Breast epithelium (tissue), 4 donors: Measurements from ENCODE around the gene BCAS1. TPM values are rescaled to one million over a fixed set of nuclear protein-coding genes. Genes with fewer than 3 reads are reported as not detected.
"Not testable (repeated sequence)": the region's sequence is repeated elsewhere in the genome, so short reads cannot be mapped to it uniquely, and the experiment has no call there.

ENCODE experiments used
- DNase-seq, 2 donors: peaks; one replicate each; pipeline ENCODE4 v3.0.0-alpha.2; 2019; ENCODE audit warnings: low spot score in 2 of 2
- H3K27ac ChIP-seq, 2 donors: fragments of 200-600 bp; sonication (generic) in 1 of 2; one replicate each; pipeline ENCODE4 v1.5.1; 2016 to 2019; ENCODE audit warnings: mild to moderate bottlenecking in 1 of 2
- H3K27me3 ChIP-seq, 2 donors: fragments of 200-600 bp; sonication (generic) in 1 of 2; one replicate each; pipeline versions ENCODE4 v1.5.1 to v1.6.0; 2017 to 2019; ENCODE audit warnings: control low read depth in 1 of 2, mild to moderate bottlenecking in 1 of 2
- H3K36me3 ChIP-seq: fragments of 200-600 bp; one replicate; pipeline ENCODE4 v1.5.1; 2019
- H3K4me1 ChIP-seq, 2 donors: fragments of 200-600 bp; sonication (generic); one replicate each; pipeline ENCODE4 v1.5.1; 2016 to 2019; ENCODE audit warnings: control low read depth in 1 of 2
- H3K4me3 ChIP-seq, 3 donors: fragments of 200-600 bp; sonication (generic); 1 replicate in 2 of 3; 2 replicates in 1 of 3; pipeline ENCODE4 v1.5.1; 2016 to 2019; ENCODE audit warnings: mild to moderate bottlenecking in 3 of 3, moderate library complexity in 2 of 3
- H3K9me3 ChIP-seq, 2 donors: fragments of 200-600 bp; sonication (generic) in 1 of 2; one replicate each; pipeline ENCODE4 v1.5.1; 2016 to 2019; ENCODE audit warnings: control low read depth in 1 of 2
- CTCF ChIP-seq, 3 donors: fragments of 450-650 bp; IDR thresholded peaks; one replicate each; pipeline ENCODE4 v1.5.1; 2016 to 2017; ENCODE audit warnings: antibody characterized with exemption in 3 of 3, mild to moderate bottlenecking in 3 of 3, moderate library complexity in 3 of 3
- POLR2A ChIP-seq: fragments of 450-650 bp; IDR thresholded peaks from one replicate; pipeline ENCODE4 v1.6.1; 2016; ENCODE audit warnings: antibody characterized with exemption, mild to moderate bottlenecking, moderate library complexity
- POLR2AphosphoS5 ChIP-seq, 3 donors: sonication (generic); formaldehyde crosslinking; IDR thresholded peaks; one replicate each; pipeline ENCODE4 v1.6.1; 2017; ENCODE audit warnings: antibody characterized with exemption in 3 of 3
- intact Hi-C: fragments of 100-400 bp; cut with DNase I; formaldehyde crosslinking; loops from one replicate; pipeline ENCODE4 v1.15.1; 2023; ENCODE audit warnings: low total_unique reads
- total RNA-seq, 3 donors: library from RNA; depleted of rRNA; stranded (reverse); fragments of >200 nt; gene quantifications; one replicate each; pipeline ENCODE4 v1.1.0, GENCODE V29; 2016

Gene BCAS1
- total RNA-seq, 3 donors from 2014 or later = 0.98 to 3.1 TPM; not detected in 1

- no peak for DNase-seq
- Histone ChIP-seq H3K4me1 (no peaks in the 10 kb centered on the region), H3K9me3 (no peaks in the 10 kb centered on the region), H3K4me3 (no peak overlapping the region), H3K27me3 (no peaks in the 10 kb centered on the region), H3K36me3 (no peaks in the 10 kb centered on the region), H3K27ac (no peak overlapping the region)
- intact Hi-C loops = no loop called here
- TF ChIP-seq POLR2A (no peak), CTCF (IDR thresholded peaks at IDR 0.05) (no peak), POLR2AphosphoS5 (IDR thresholded peaks at IDR 0.05) (no peak)
These were observed 54.9 kb downstream of the BCAS1 start for GRCh38 chr20:54015496-54015895.

GRCh38 chr20:54014293-54014926 lies 56.0 kb downstream of the BCAS1 start:
- no peak for TF ChIP-seq POLR2A
- no peak for TF ChIP-seq CTCF (IDR thresholded peaks at IDR 0.05)
- TF ChIP-seq POLR2AphosphoS5 (IDR thresholded peaks at IDR 0.05) = no peak
- H3K36me3 ChIP-seq = no peaks in the 10 kb centered on the region
- DNase-seq = no peak
- intact Hi-C loops = no loop called here
- H3K9me3 ChIP-seq = no peaks in the 10 kb centered on the region
- H3K27me3 ChIP-seq = no peaks in the 10 kb centered on the region
- no peak overlapping the region for H3K4me3 ChIP-seq
- no peak overlapping the region for H3K27ac ChIP-seq
- no peaks in the 10 kb centered on the region for H3K4me1 ChIP-seq

- Histone ChIP-seq H3K27me3 (no peaks in the 10 kb centered on the region), H3K9me3 (no peaks in the 10 kb centered on the region), H3K27ac (no peak overlapping the region), H3K4me1 (no peaks in the 10 kb centered on the region), H3K36me3 (no peaks in the 10 kb centered on the region), H3K4me3 (no peak overlapping the region)
- no peak for DNase-seq
- intact Hi-C loops = no loop called here
- TF ChIP-seq POLR2AphosphoS5 (IDR thresholded peaks at IDR 0.05) (no peak), POLR2A (no peak), CTCF (IDR thresholded peaks at IDR 0.05) (no peak)
These were observed 56.9 kb downstream of the BCAS1 start for GRCh38 chr20:54013471-54013870.

GRCh38 chr20:54011346-54011745 lies 59.0 kb downstream of the BCAS1 start:
- Histone ChIP-seq H3K36me3 (no peaks in the 10 kb centered on the region), H3K27ac (no peak overlapping the region), H3K4me3 (no peak overlapping the region), H3K4me1 (no peaks in the 10 kb centered on the region), H3K9me3 (no peaks in the 10 kb centered on the region), H3K27me3 (no peaks in the 10 kb centered on the region)
- no peak for DNase-seq
- intact Hi-C loops = no loop called here
- TF ChIP-seq POLR2AphosphoS5 (IDR thresholded peaks at IDR 0.05) (no peak), CTCF (IDR thresholded peaks at IDR 0.05) (no peak), POLR2A (no peak)

- H3K4me3 ChIP-seq, H3K36me3 ChIP-seq, H3K27ac ChIP-seq, intact Hi-C loops, H3K4me1 ChIP-seq, DNase-seq, H3K27me3 ChIP-seq: not testable (repeated sequence)
- H3K9me3 ChIP-seq = peaks cover 6 to 12% of the 10 kb centered on the region in 2 donors
These were observed 64.2 kb downstream of the BCAS1 start for GRCh38 chr20:54006216-54006615.

GRCh38 chr20:54005524-54005923 lies 64.9 kb downstream of the BCAS1 start:
- no peak for DNase-seq
- Histone ChIP-seq H3K36me3 (no peaks in the 10 kb centered on the region), H3K27me3 (no peaks in the 10 kb centered on the region), H3K4me1 (no peaks in the 10 kb centered on the region), H3K9me3 (peaks cover 6 to 17% of the 10 kb centered on the region in 2 donors), H3K27ac (no peak overlapping the region), H3K4me3 (no peak overlapping the region)
- intact Hi-C loops = no loop called here
- TF ChIP-seq CTCF (IDR thresholded peaks at IDR 0.05) (no peak), POLR2A (no peak), POLR2AphosphoS5 (IDR thresholded peaks at IDR 0.05) (no peak)
